Memory B cell (primary cell): ENCODE results near the gene SCRN1.

Source experiments
- ATAC-seq: fragments of 150-1000 bp; cut with Tn5 transposase; 2 replicates; pipeline ENCODE4 v1.10.0; 2021; ENCODE audit warnings: low read depth, mild to moderate bottlenecking, moderate library complexity
- DNase-seq, 2 donors: peaks; one replicate each; pipeline ENCODE4 v3.0.0; 2022; ENCODE audit warnings: low spot score in 2 of 2
- H3K27ac Mint-ChIP-seq: one replicate; pipeline ENCODE4 v1.8.0; 2022; ENCODE audit warnings: mild to moderate bottlenecking, moderate library complexity, mixed read lengths
- H3K27me3 Mint-ChIP-seq: one replicate; pipeline ENCODE4 v1.8.0; 2022; ENCODE audit warnings: mixed read lengths
- H3K36me3 Mint-ChIP-seq: one replicate; pipeline ENCODE4 v1.8.0; 2022; ENCODE audit warnings: mild to moderate bottlenecking, mixed read lengths
- H3K4me1 Mint-ChIP-seq: one replicate; pipeline ENCODE4 v1.8.0; 2022; ENCODE audit warnings: mixed read lengths
- H3K4me3 Mint-ChIP-seq: one replicate; pipeline ENCODE4 v1.8.0; 2022; ENCODE audit warnings: mild to moderate bottlenecking, moderate library complexity, mixed read lengths
- H3K9me3 Mint-ChIP-seq: one replicate; pipeline ENCODE4 v1.8.0; 2022; ENCODE audit warnings: mixed read lengths

SCRN1 gene

DNA sequence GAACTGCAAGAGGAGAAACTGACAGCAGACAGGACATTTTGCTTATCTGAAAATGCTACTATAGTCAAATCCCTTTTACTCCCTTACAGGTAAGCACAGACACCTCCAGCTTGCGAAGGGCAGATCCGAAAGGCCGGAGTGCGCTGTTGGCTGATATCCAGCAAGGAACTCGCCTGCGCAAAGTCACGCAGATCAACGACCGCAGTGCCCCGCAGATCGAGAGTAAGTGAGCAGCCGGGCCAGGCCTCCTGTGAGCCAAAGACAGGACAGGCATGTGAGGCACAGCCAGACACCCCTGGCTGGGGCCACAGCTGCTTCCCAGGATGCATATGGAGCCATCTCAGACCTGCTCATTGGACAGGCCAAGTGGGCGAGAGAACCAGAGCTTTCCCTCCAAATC, 113.9 kb downstream of the SCRN1 start:
- peaks cover 5% of the 10 kb centered on the region for H3K27me3 Mint-ChIP-seq
- peaks cover 3% of the 10 kb centered on the region for H3K4me1 Mint-ChIP-seq
- ATAC-seq (no peak), DNase-seq (no peak)
- H3K27ac Mint-ChIP-seq = no peak overlapping the region
- H3K9me3 Mint-ChIP-seq = no peaks in the 10 kb centered on the region
- H3K4me3 Mint-ChIP-seq = no peak overlapping the region
- H3K36me3 Mint-ChIP-seq = no peaks in the 10 kb centered on the region

- no peaks in the 10 kb centered on the region for H3K9me3 Mint-ChIP-seq
- no peak for ATAC-seq
- H3K27me3 Mint-ChIP-seq = peaks cover 5% of the 10 kb centered on the region
- H3K36me3 Mint-ChIP-seq = no peaks in the 10 kb centered on the region
- H3K4me1 Mint-ChIP-seq = peaks cover 3% of the 10 kb centered on the region
- H3K4me3 Mint-ChIP-seq = no peak overlapping the region
- H3K27ac Mint-ChIP-seq = no peak overlapping the region
- no peak for DNase-seq
Observed at GRCh38 chr7:29873644-29874294, 115.8 kb downstream of the SCRN1 start.

DNA sequence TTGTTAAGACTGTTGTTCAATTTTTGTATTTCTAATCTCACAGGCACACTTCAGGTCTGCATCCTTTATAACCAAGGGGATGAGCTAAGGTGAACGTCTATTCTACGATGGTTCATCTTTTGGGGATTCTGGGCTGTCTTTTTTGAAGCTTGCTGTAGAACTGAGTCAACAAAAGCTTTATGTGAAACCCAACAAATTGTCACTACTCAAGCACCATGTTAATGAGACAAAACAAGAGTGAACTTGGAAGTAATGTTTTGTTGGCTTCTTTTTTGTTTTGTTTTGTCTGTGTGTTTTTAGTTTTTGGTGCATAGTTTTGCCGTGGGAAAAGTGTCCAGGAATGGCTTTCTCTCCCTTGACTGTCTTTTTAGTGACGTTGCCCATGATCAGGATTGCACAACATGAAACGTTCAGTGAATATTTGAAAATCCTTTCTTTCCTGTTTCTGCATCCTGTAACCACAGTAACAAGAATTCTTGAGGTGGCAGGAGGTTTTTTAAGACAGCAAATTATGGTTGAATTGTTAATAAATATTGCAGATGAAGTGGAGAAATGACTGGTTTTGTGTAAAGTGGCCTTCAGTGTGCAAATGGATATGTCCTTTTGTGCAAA, 117.7 kb downstream of the SCRN1 start:
- no peaks in the 10 kb centered on the region for H3K36me3 Mint-ChIP-seq
- H3K4me1 Mint-ChIP-seq = no peaks in the 10 kb centered on the region
- ATAC-seq = no peak
- no peak overlapping the region for H3K4me3 Mint-ChIP-seq
- peaks cover 6% of the 10 kb centered on the region for H3K27me3 Mint-ChIP-seq
- no peak overlapping the region for H3K27ac Mint-ChIP-seq
- DNase-seq = no peak
- no peaks in the 10 kb centered on the region for H3K9me3 Mint-ChIP-seq
